ENCODE measurements around the gene ASPN. TPM values are rescaled to one million over a fixed set of nuclear protein-coding genes. Genes with fewer than 3 reads are reported as not detected.
"Not testable (repeated sequence)": the region's sequence is repeated elsewhere in the genome, so short reads cannot be mapped to it uniquely, and the experiment has no call there.

The ASPN gene
- total RNA-seq, 1 donor from 2014 or later = not detected

DNA sequence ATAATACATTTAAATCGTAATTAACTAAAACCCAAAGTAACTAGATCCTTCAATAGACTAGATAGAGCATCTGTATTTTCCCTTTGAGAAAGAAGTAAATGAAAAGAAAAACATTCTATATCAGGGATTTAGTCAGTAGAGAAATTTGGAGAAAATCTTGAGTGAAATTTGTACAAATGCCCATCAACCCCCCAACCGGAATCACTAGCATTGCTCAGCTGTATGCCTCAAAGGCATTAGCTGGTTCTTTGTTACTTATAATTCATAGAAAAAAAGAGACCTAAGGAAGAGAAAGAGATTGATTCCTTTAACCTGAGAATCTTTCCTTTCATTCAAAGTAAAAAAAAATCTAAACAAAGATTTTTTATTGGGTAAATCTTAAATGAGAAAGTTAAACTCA is 58.7 kb downstream of the ASPN start:
- no peak for DNase-seq (ENCODE audit: extremely low read depth, low read depth, low spot score)

DNA sequence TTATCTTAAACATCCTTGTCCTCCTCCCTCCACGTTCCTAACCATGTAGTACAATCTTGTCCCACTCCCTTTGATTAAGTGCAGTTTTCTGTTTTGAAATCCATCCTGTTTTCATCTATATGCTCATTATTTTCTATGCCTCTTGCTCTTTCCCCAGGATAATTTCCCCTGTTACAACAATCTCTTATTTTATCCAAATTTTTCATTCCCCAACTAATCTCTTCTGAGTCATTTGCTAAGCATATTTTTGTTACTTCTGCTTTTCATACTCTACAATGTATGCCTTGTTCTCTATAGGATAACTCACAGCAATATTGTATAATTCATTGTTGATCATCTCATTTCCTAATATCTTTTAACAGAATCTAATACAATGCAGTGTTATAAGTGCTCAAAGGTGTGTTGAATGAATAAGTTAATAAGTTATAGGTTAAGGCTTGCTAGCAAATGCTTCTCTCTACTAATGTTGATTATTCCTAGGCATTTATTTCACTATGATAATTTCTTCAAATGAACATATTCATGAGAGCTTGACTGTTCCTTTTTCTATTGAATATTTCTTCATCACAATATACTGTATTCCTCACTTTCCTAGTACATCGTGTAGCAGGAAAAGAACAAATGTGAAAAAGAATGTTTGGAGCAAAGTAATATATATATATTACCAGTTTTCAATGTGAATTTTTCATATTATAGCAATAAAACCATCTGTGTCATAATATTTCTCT is 59.5 kb downstream of the ASPN start:
- DNase-seq (ENCODE audit: extremely low read depth, low read depth, low spot score) = no peak

DNA sequence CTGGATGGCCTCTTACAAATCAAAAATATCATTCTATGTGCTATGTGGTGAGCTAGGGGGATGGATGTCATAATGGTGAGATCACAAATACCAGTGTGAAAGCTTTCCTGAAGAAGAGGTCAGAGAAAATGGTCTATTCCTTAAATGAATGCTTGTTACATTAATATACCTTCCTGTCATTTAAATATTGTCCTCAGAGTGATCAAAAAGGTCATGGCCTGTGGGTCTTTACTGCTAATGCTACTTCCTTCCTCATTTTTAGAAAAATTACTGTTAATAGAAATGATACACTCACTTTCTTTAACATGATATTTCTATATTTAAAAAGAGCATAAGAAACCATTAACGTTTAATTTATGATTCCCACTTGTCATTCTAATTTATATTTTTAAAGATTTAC is 67.7 kb downstream of the ASPN start:
- DNase-seq (ENCODE audit: extremely low read depth, low read depth, low spot score) = no peak

GRCh38 chr9:92411157-92411556 is 71.1 kb downstream of the ASPN start:
- not testable (repeated sequence) for DNase-seq (ENCODE audit: extremely low read depth, low read depth, low spot score)

DNA sequence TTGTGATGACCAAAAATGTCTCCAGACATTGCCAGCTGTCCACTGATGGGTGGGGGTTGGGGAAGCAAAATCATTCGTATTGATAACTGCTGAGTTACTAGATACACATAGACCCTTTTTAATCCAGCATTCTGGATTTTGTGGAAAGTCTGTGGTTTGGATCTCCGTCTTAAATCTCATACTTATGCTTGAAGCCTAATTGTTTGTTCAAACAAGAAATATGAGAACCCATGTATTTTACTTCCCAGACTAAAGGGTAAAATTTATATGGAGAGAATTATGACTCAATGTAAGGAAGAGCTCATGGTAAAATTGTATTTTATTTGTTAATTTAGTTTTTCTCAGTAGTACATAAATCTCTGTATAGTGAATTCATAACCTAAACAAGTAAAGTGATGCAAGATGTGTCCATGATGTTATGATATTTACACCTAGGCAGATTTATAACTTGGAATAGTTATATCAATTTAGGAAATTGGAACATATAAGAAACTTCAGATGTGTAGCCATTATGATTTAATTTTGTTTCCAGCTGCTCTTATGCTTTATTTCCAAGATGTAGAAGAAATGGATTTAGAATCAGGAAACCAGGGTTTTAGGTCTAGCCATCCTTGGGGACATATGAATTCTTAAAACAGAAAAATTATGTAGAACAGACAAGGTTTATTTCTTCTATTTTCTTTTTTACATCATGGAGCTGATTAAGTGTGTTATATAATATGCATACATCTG is 73.4 kb downstream of the ASPN start:
- no peak for DNase-seq (ENCODE audit: extremely low read depth, low read depth, low spot score)

GRCh38 chr9:92407818-92408217 is 74.5 kb downstream of the ASPN start:
- DNase-seq (ENCODE audit: extremely low read depth, low read depth, low spot score) = no peak

- DNase-seq (ENCODE audit: extremely low read depth, low read depth, low spot score) = no peak
Measured at GRCh38 chr9:92406477-92406876, 75.8 kb downstream of the ASPN start.

Other genes starting within 250 kb of the ASPN start
- 89.1 and 98.2 TPM in 2 replicates for gene IARS1, start 188.8 kb downstream of the ASPN start, total RNA-seq
- 22.4 and 28.4 TPM in 2 replicates for gene NOL8, start 157.2 kb downstream of the ASPN start, total RNA-seq
- gene CENPP, start 156.6 kb downstream of the ASPN start, total RNA-seq = 1.8 and 2.5 TPM in 2 replicates
- gene OGN, start 77.9 kb downstream of the ASPN start, total RNA-seq = not detected in 2 replicates
- not detected in 2 replicates for gene OMD, start 58.0 kb downstream of the ASPN start, total RNA-seq
- not detected in 2 replicates for gene ECM2, start 53.5 kb upstream of the ASPN start, total RNA-seq
- 15.4 and 18.0 TPM in 2 replicates for gene IPPK, start 187.6 kb upstream of the ASPN start, total RNA-seq